Prostate gland (tissue), 2 donors: ENCODE data around the gene GALM.

Source experiments
- CTCF ChIP-seq, 4 experiments: fragments of 200-600 bp in 2 of 4; fragments of 450-650 bp in 2 of 4; sonication (generic) in 2 of 4; IDR thresholded peaks; 1 replicate in 3 of 4; 2 replicates in 1 of 4; pipeline ENCODE4 v1.5.1; 2016 to 2019; ENCODE audit warnings: antibody characterized with exemption in 4 of 4, mild to moderate bottlenecking in 2 of 4, moderate library complexity in 2 of 4
- POLR2A ChIP-seq: fragments of 450-650 bp; IDR thresholded peaks from one replicate; pipeline ENCODE4 v1.6.1; 2016; ENCODE audit warnings: antibody characterized with exemption, mild to moderate bottlenecking

DNA sequence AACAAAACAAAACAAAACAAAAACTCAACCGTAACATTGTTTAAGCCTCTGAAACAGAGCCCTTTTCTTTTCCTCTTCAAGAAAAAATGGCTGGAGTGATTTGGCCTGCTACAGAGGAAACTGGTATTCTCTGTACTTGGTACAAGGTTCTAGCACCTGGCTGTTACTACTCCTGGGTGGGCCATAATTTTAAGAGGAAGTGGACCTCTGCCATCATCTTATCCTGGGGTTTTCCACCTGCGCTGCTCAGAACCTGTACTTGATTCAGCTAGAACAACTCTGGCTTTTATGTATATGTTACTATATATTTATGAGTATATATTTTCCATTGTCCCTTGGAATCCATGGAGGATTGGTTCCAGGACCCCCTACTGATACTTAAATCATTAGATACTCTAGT lies 62.8 kb downstream of the GALM start:
- no peak for TF ChIP-seq POLR2A
- TF ChIP-seq CTCF (IDR thresholded peaks at IDR 0.05), result no peak
